H9 (cell line): ENCODE results near the gene DNAJB5. TPM values are rescaled to one million over a fixed set of nuclear protein-coding genes. Genes with fewer than 3 reads are reported as not detected.

Source experiments
- DNase-seq: peaks from one replicate; pipeline ENCODE4 v3.0.0-alpha.2; 2017
- H2AFZ ChIP-seq: one replicate; pipeline ENCODE4 v1.6.1; 2013; ENCODE audit warnings: mild to moderate bottlenecking, low read length, control low read depth, moderate library complexity
- H2AK5ac ChIP-seq: 2 replicates; pipeline ENCODE4 v1.6.1; 2013; ENCODE audit warnings: low read length, control low read depth, mixed read lengths; ENCODE audit not compliant: insufficient read length
- H2BK120ac ChIP-seq: one replicate; pipeline ENCODE4 v1.6.1; 2013; ENCODE audit warnings: low read depth, mild to moderate bottlenecking, low read length, control low read depth, inconsistent platforms; ENCODE audit not compliant: poor library complexity, severe bottlenecking
- H2BK12ac ChIP-seq: 2 replicates; pipeline ENCODE4 v1.6.1; 2013; ENCODE audit warnings: low read length, control low read depth, mixed read lengths, low read depth; ENCODE audit not compliant: insufficient read length
- H2BK15ac ChIP-seq: 2 replicates; pipeline ENCODE4 v1.6.1; 2013; ENCODE audit warnings: low read depth, low read length, control low read depth
- H2BK20ac ChIP-seq: one replicate; pipeline ENCODE4 v1.6.1; 2013; ENCODE audit warnings: low read depth, mild to moderate bottlenecking, low read length, control low read depth, inconsistent platforms; ENCODE audit not compliant: poor library complexity, severe bottlenecking
- H2BK5ac ChIP-seq: 2 replicates; pipeline ENCODE4 v1.6.1; 2013; ENCODE audit warnings: low read length, control low read depth, mixed read lengths; ENCODE audit not compliant: insufficient read length
- H3K14ac ChIP-seq: 2 replicates; pipeline ENCODE4 v1.6.1; 2013; ENCODE audit warnings: low read length, control low read depth; ENCODE audit not compliant: insufficient read depth
- H3K18ac ChIP-seq: 2 replicates; pipeline ENCODE4 v1.6.1; 2013; ENCODE audit warnings: low read depth, mild to moderate bottlenecking, mixed read lengths, low read length, control low read depth; ENCODE audit not compliant: insufficient read length
- H3K23ac ChIP-seq: 2 replicates; pipeline ENCODE4 v1.6.1; 2013; ENCODE audit warnings: low read length, control low read depth, mixed read lengths, low read depth; ENCODE audit not compliant: insufficient read length
- H3K23me2 ChIP-seq: 2 replicates; pipeline ENCODE4 v1.6.1; 2013; ENCODE audit warnings: low read depth, mild to moderate bottlenecking, mixed read lengths, low read length, control low read depth; ENCODE audit not compliant: insufficient read length, poor library complexity, severe bottlenecking
- H3K27ac ChIP-seq: 2 replicates; pipeline ENCODE4 v1.5.1; 2013; ENCODE audit warnings: low read length, control low read depth, mixed read lengths, low read depth; ENCODE audit not compliant: insufficient read length
- H3K27me3 ChIP-seq: 2 replicates; pipeline ENCODE4 v1.6.1; 2013; ENCODE audit warnings: low read length, control low read depth, inconsistent platforms; ENCODE audit not compliant: insufficient read depth
- H3K4ac ChIP-seq: 2 replicates; pipeline ENCODE4 v1.6.1; 2013; ENCODE audit warnings: low read depth, mild to moderate bottlenecking, control low read depth, inconsistent platforms, low read length, moderate library complexity
- H3K4me1 ChIP-seq: 2 replicates; pipeline ENCODE4 v1.6.1; 2013; ENCODE audit warnings: low read length, control low read depth, inconsistent platforms; ENCODE audit not compliant: insufficient read depth
- H3K4me2 ChIP-seq: 2 replicates; pipeline ENCODE4 v1.6.1; 2013; ENCODE audit warnings: low read length, control low read depth, mixed read lengths; ENCODE audit not compliant: insufficient read length, insufficient read depth
- H3K56ac ChIP-seq: 2 replicates; pipeline ENCODE4 v1.6.1; 2013; ENCODE audit warnings: low read depth, mild to moderate bottlenecking, mixed read lengths, low read length, control low read depth; ENCODE audit not compliant: insufficient read length
- H3K79me1 ChIP-seq: 2 replicates; pipeline ENCODE4 v1.6.1; 2013; ENCODE audit warnings: low read depth, mild to moderate bottlenecking, moderate library complexity, low read length, control low read depth, inconsistent platforms; ENCODE audit not compliant: insufficient read depth, poor library complexity, severe bottlenecking
- H3K79me2 ChIP-seq: 2 replicates; pipeline ENCODE4 v1.6.1; 2013; ENCODE audit warnings: low read length, control low read depth, inconsistent platforms; ENCODE audit not compliant: insufficient read depth
- H3K9ac ChIP-seq: 2 replicates; pipeline ENCODE4 v1.6.1; 2013; ENCODE audit warnings: low read length, control low read depth, mixed read lengths; ENCODE audit not compliant: insufficient read length; ENCODE audit errors: extremely low read depth
- H3K9me3 ChIP-seq: one replicate; pipeline ENCODE4 v1.6.1; 2013; ENCODE audit warnings: low read depth, low read length, inconsistent platforms; ENCODE audit not compliant: control insufficient read depth
- H3T11ph ChIP-seq: one replicate; pipeline ENCODE4 v1.6.1; 2013; ENCODE audit warnings: mild to moderate bottlenecking, low read length, control low read depth, inconsistent platforms
- H4K20me1 ChIP-seq: one replicate; pipeline ENCODE4 v1.6.1; 2013; ENCODE audit not compliant: control insufficient read depth, insufficient read length, insufficient read depth
- H4K5ac ChIP-seq: 2 replicates; pipeline ENCODE4 v1.6.1; 2013; ENCODE audit warnings: low read depth, mild to moderate bottlenecking, mixed read lengths, low read length, control low read depth; ENCODE audit not compliant: insufficient read length
- H4K8ac ChIP-seq: replicated peaks from 2 replicates; pipeline ENCODE4 v1.6.1; 2013; ENCODE audit warnings: low read length, control low read depth, mixed read lengths, low read depth; ENCODE audit not compliant: insufficient read length
- H4K91ac ChIP-seq: 2 replicates; pipeline ENCODE4 v1.6.1; 2013; ENCODE audit warnings: low read depth, mild to moderate bottlenecking, moderate library complexity, mixed read lengths, low read length, control low read depth; ENCODE audit not compliant: insufficient read length
- H3K27ac Mint-ChIP-seq, 3 experiments: 2 replicates in 2 of 3; 3 replicates in 1 of 3; pipeline ENCODE4 v1.8.0; 2020 to 2021; ENCODE audit warnings: mixed read lengths in 3 of 3, mild to moderate bottlenecking in 1 of 3, moderate library complexity in 1 of 3
- H3K27me3 Mint-ChIP-seq: 2 replicates; pipeline ENCODE4 v1.8.0; 2021; ENCODE audit warnings: low read depth, mild to moderate bottlenecking, moderate library complexity, mixed read lengths
- H3K36me3 Mint-ChIP-seq, 3 experiments: 2 replicates in 2 of 3; 3 replicates in 1 of 3; pipeline ENCODE4 v1.8.0; 2020 to 2021; ENCODE audit warnings: low read depth in 3 of 3, mixed read lengths in 3 of 3; ENCODE audit not compliant: insufficient read depth in 1 of 3
- H3K4me1 Mint-ChIP-seq, 2 experiments: 2 replicates each; pipeline ENCODE4 v1.8.0; 2020; ENCODE audit warnings: mixed read lengths in 2 of 2
- H3K4me3 Mint-ChIP-seq, 2 experiments: 2 replicates in 1 of 2; 3 replicates in 1 of 2; pipeline ENCODE4 v1.8.0; 2020 to 2021; ENCODE audit warnings: mild to moderate bottlenecking in 2 of 2, mixed read lengths in 2 of 2, moderate library complexity in 1 of 2
- H3K9me3 Mint-ChIP-seq, 2 experiments: 2 replicates in 1 of 2; 3 replicates in 1 of 2; pipeline ENCODE4 v1.8.0; 2020; ENCODE audit warnings: mild to moderate bottlenecking in 2 of 2, mixed read lengths in 2 of 2, moderate library complexity in 1 of 2
- WGBS: extraction: QIAGEN DNeasy Blood & Tissue Kit; methylation state at CpG from one replicate; pipeline ENCODE4 v1.1.7; 2013; ENCODE audit warnings: missing lambda C conversion rate, low lambda C conversion rate, mixed read lengths; ENCODE audit not compliant: insufficient read length; ENCODE audit errors: extremely low coverage; 5-methylcytosine and 5-hydroxymethylcytosine counted together
- total RNA-seq: library from RNA; stranded (reverse); gene quantifications from 2 replicates; pipeline ENCODE4 v1.2.1, GENCODE V29; 2021
- TF ChIP-seq, protein P1 (sequence below): fragments of 200-600 bp; sonication (generic); conservative IDR thresholded peaks from 3 replicates; pipeline ENCODE4 v1.8.0; 2021; ENCODE audit warnings: antibody characterized with exemption, mild to moderate bottlenecking

Gene DNAJB5
- total RNA-seq, 1 experiment from 2014 or later: 38.9 TPM

DNA sequence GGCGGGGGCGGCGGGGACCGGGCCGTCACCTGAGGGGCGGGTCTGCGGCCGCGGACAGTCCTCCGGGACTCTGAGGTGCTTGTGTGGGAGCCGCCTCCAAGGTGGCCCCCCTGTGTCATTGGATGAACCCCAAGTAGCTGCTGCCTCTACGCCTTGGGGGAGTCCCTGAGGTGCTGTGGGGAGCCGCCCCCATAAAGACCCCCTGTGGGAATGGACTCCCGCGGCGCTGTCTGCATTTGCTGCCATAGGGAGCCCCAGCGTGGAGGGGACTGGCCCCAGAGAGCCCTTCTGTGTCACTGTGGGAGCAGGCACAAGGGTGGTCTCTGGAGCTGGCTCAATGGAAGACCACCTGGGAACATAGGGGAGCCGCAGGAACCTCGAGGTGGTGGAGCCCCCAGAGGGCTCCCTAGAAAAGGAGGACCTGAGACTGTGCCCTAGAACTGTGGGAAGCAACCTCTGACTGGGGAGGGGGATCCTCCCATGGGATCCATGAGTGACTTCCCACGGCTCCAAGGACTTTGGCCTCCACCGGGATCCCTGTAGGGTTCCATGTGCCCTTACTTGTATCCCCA lies 31.0 kb upstream of the DNAJB5 start:
- Histone ChIP-seq H4K91ac (no peak overlapping the region), H2BK15ac (no peak overlapping the region), H3K23me2 (peaks cover 5% of the 10 kb centered on the region), H4K5ac (no peak overlapping the region), H3K79me1 (no peaks in the 10 kb centered on the region), H3T11ph (no peak overlapping the region), H3K56ac (no peak overlapping the region), H2BK5ac (no peak overlapping the region), H3K23ac (no peak overlapping the region), H3K4me1 (peaks cover 6% of the 10 kb centered on the region; the same call in 1 of the 2 replicates), H3K27me3 (peaks cover 6% of the 10 kb centered on the region; the same call in 1 of the 2 replicates), H2AFZ (no peak overlapping the region), H2BK12ac (no peak overlapping the region), H4K8ac (no peak overlapping the region), H3K18ac (no peak overlapping the region), H3K14ac (peak overlapping the region; percentile 42; the same call in 1 of the 2 replicates), H2BK120ac (no peak overlapping the region), H3K9ac (no peak overlapping the region), H4K20me1 (no peaks in the 10 kb centered on the region), H3K27ac (no peak overlapping the region), H3K79me2 (no peaks in the 10 kb centered on the region), H2BK20ac (no peak overlapping the region), H3K4ac (no peak overlapping the region), H3K9me3 (no peaks in the 10 kb centered on the region), H2AK5ac (no peak overlapping the region), H3K4me2 (peak overlapping the region; percentile 64)
- TF ChIP-seq, protein P1, sequence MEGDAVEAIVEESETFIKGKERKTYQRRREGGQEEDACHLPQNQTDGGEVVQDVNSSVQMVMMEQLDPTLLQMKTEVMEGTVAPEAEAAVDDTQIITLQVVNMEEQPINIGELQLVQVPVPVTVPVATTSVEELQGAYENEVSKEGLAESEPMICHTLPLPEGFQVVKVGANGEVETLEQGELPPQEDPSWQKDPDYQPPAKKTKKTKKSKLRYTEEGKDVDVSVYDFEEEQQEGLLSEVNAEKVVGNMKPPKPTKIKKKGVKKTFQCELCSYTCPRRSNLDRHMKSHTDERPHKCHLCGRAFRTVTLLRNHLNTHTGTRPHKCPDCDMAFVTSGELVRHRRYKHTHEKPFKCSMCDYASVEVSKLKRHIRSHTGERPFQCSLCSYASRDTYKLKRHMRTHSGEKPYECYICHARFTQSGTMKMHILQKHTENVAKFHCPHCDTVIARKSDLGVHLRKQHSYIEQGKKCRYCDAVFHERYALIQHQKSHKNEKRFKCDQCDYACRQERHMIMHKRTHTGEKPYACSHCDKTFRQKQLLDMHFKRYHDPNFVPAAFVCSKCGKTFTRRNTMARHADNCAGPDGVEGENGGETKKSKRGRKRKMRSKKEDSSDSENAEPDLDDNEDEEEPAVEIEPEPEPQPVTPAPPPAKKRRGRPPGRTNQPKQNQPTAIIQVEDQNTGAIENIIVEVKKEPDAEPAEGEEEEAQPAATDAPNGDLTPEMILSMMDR: no peak
- Mint-ChIP-seq H3K27me3 (peaks cover 75% of the 10 kb centered on the region), H3K9me3 (no peaks in the 10 kb centered on the region), H3K4me1 (peaks cover 23 to 36% of the 10 kb centered on the region in 2 experiments), H3K4me3 (peak overlapping the region; percentile 57 to 74), H3K36me3 (no peaks in the 10 kb centered on the region), H3K27ac (no peak overlapping the region)
- no peak for DNase-seq
- WGBS: no CpG with 5 or more reads among the region's 21 CpGs
